Hepatocyte (in vitro differentiated cells): ENCODE data around the gene RTF1. TPM values are rescaled to one million over a fixed set of nuclear protein-coding genes. Genes with fewer than 3 reads are reported as not detected.
"Not testable (repeated sequence)": the region's sequence is repeated elsewhere in the genome, so short reads cannot be mapped to it uniquely, and the experiment has no call there.

ENCODE experiments used
- DNase-seq: peaks from one replicate; pipeline ENCODE4 v3.0.0-alpha.2; 2016; ENCODE audit warnings: low spot score
- H2AFZ ChIP-seq: fragments of 200-600 bp; sonication (generic); 2 replicates; pipeline ENCODE4 v1.6.0; 2016; ENCODE audit warnings: antibody characterized with exemption, mild to moderate bottlenecking
- H3K27ac ChIP-seq: fragments of 200-600 bp; sonication (generic); 2 replicates; pipeline ENCODE4 v1.5.1; 2016; ENCODE audit warnings: mild to moderate bottlenecking
- H3K27me3 ChIP-seq: fragments of 200-600 bp; sonication (generic); 2 replicates; pipeline ENCODE4 v1.6.1; 2016
- H3K36me3 ChIP-seq: fragments of 200-600 bp; sonication (generic); replicated peaks from 2 replicates; pipeline ENCODE4 v1.5.1; 2016; ENCODE audit warnings: low read depth; ENCODE audit not compliant: insufficient read depth
- H3K4me1 ChIP-seq: fragments of 200-600 bp; sonication (generic); 2 replicates; pipeline ENCODE4 v1.5.1; 2016; ENCODE audit warnings: mild to moderate bottlenecking, moderate library complexity; ENCODE audit not compliant: insufficient read depth
- H3K4me2 ChIP-seq: fragments of 200-600 bp; sonication (generic); 2 replicates; pipeline ENCODE4 v1.6.0; 2016
- H3K4me3 ChIP-seq: fragments of 200-600 bp; sonication (generic); 2 replicates; pipeline ENCODE4 v1.5.1; 2016; ENCODE audit warnings: mild to moderate bottlenecking
- H3K79me2 ChIP-seq: fragments of 200-600 bp; sonication (generic); 2 replicates; pipeline ENCODE4 v1.6.0; 2017; ENCODE audit warnings: mild to moderate bottlenecking
- H3K9me2 ChIP-seq: fragments of 200-600 bp; sonication (generic); replicated peaks from 2 replicates; pipeline ENCODE4 v1.6.0; 2017; ENCODE audit warnings: mild to moderate bottlenecking; ENCODE audit not compliant: insufficient read depth
- H3K9me3 ChIP-seq: fragments of 200-600 bp; sonication (generic); 2 replicates; pipeline ENCODE4 v1.5.1; 2016; ENCODE audit warnings: low read depth, mild to moderate bottlenecking
- H4K20me1 ChIP-seq: fragments of 200-600 bp; sonication (generic); 2 replicates; pipeline ENCODE4 v1.6.0; 2016; ENCODE audit warnings: mild to moderate bottlenecking; ENCODE audit not compliant: insufficient read depth, poor library complexity, severe bottlenecking
- CTCF ChIP-seq: fragments of 200-600 bp; sonication (generic); IDR thresholded peaks from 2 replicates; pipeline ENCODE4 v1.5.1; 2016; ENCODE audit warnings: antibody characterized with exemption, mild to moderate bottlenecking; ENCODE audit not compliant: poor library complexity
- EZH2 ChIP-seq: fragments of 200-600 bp; sonication (generic); IDR thresholded peaks from 2 replicates; pipeline ENCODE4 v1.6.1; 2016; ENCODE audit warnings: antibody characterized with exemption, mild to moderate bottlenecking, borderline replicate concordance
- EZH2phosphoT487 ChIP-seq: fragments of 200-600 bp; sonication (generic); IDR thresholded peaks from one replicate; pipeline ENCODE4 v1.6.1; 2018; ENCODE audit warnings: antibody characterized with exemption, mild to moderate bottlenecking, low read depth, moderate library complexity; ENCODE audit not compliant: unreplicated experiment, severe bottlenecking
- WGBS: methylation state at CpG from one replicate; pipeline ENCODE4 v1.1.6; 2016; ENCODE audit warnings: low lambda C conversion rate; ENCODE audit errors: missing lambda C conversion rate; 5-methylcytosine and 5-hydroxymethylcytosine counted together
- polyA plus RNA-seq: library from polyadenylated mRNA; unstranded; fragments of >200 nt; fragmentation: Nextera tagmentation; extraction: Ambion mirVana; gene quantifications from 2 replicates; pipeline ENCODE4 v1.2.1, GENCODE V29; 2016
- total RNA-seq: library from RNA; depleted of rRNA; stranded (reverse); fragments of >200 nt; gene quantifications from 2 replicates; pipeline ENCODE4 v1.2.3, GENCODE V29; 2014

RTF1 gene
- total and polyA plus RNA-seq, 2 experiments from 2014 or later: 34.1 to 73.4 TPM

- no peaks in the 10 kb centered on the region for H3K36me3 ChIP-seq
- no peaks in the 10 kb centered on the region for H4K20me1 ChIP-seq
- DNase-seq: no peak
- no peaks in the 10 kb centered on the region for H3K9me3 ChIP-seq
- WGBS: 97% methylated on average over 4 of the region's 4 CpGs
- no peaks in the 10 kb centered on the region for H3K27me3 ChIP-seq
- H3K79me2 ChIP-seq: peaks cover 59% of the 10 kb centered on the region
- no peaks in the 10 kb centered on the region for H3K4me1 ChIP-seq
- TF ChIP-seq EZH2phosphoT487: no peak
- TF ChIP-seq CTCF: no peak
- no peak for TF ChIP-seq EZH2
- no peaks in the 10 kb centered on the region for H3K9me2 ChIP-seq
- H3K27ac ChIP-seq: no peak overlapping the region
- H3K4me2 ChIP-seq: no peak overlapping the region
- H2AFZ ChIP-seq: no peak overlapping the region
- H3K4me3 ChIP-seq: no peak overlapping the region
Observed at GRCh38 chr15:41437448-41437847, 20.6 kb downstream of the RTF1 start.

- H3K27me3 ChIP-seq: no peaks in the 10 kb centered on the region
- no peaks in the 10 kb centered on the region for H3K4me1 ChIP-seq
- DNase-seq: no peak
- peaks cover 59% of the 10 kb centered on the region for H3K79me2 ChIP-seq
- no peak overlapping the region for H3K4me3 ChIP-seq
- no peaks in the 10 kb centered on the region for H3K9me3 ChIP-seq
- no peaks in the 10 kb centered on the region for H3K9me2 ChIP-seq
- H3K4me2 ChIP-seq: no peak overlapping the region
- H3K36me3 ChIP-seq: no peaks in the 10 kb centered on the region
- H2AFZ ChIP-seq: no peak overlapping the region
- no peaks in the 10 kb centered on the region for H4K20me1 ChIP-seq
- 97% methylated on average over 11 of the region's 11 CpGs for WGBS
- no peak for TF ChIP-seq EZH2
- no peak for TF ChIP-seq CTCF
- no peak for TF ChIP-seq EZH2phosphoT487
- no peak overlapping the region for H3K27ac ChIP-seq
Observed at GRCh38 chr15:41438206-41438605, 21.3 kb downstream of the RTF1 start.

GRCh38 chr15:41438745-41439144 is 21.9 kb downstream of the RTF1 start:
- not testable (repeated sequence) for H3K4me1 ChIP-seq, H3K27me3 ChIP-seq, H4K20me1 ChIP-seq, DNase-seq, H3K9me2 ChIP-seq, H2AFZ ChIP-seq, H3K4me2 ChIP-seq, H3K27ac ChIP-seq, H3K36me3 ChIP-seq, H3K4me3 ChIP-seq, H3K9me3 ChIP-seq
- WGBS: 97% methylated on average over 5 of the region's 5 CpGs
- peaks cover 57% of the 10 kb centered on the region for H3K79me2 ChIP-seq

GRCh38 chr15:41443275-41443674 is 26.4 kb downstream of the RTF1 start:
- Histone ChIP-seq H2AFZ (no peak overlapping the region), H4K20me1 (no peaks in the 10 kb centered on the region), H3K4me2 (no peak overlapping the region), H3K36me3 (no peaks in the 10 kb centered on the region), H3K9me3 (no peaks in the 10 kb centered on the region), H3K9me2 (no peaks in the 10 kb centered on the region), H3K4me3 (no peak overlapping the region), H3K27me3 (no peaks in the 10 kb centered on the region), H3K27ac (no peak overlapping the region), H3K4me1 (no peaks in the 10 kb centered on the region), H3K79me2 (peaks cover 36% of the 10 kb centered on the region)
- WGBS: 89% methylated on average over 2 of the region's 2 CpGs
- TF ChIP-seq EZH2phosphoT487: no peak
- TF ChIP-seq EZH2: no peak
- TF ChIP-seq CTCF: no peak
- DNase-seq: no peak
